ENCODE results near the gene PNPT1. TPM values are rescaled to one million over a fixed set of nuclear protein-coding genes. Genes with fewer than 3 reads are reported as not detected.
"Not testable (repeated sequence)": the region's sequence is repeated elsewhere in the genome, so short reads cannot be mapped to it uniquely, and the experiment has no call there.

Gene PNPT1
- total RNA-seq, 1 experiment from 2014 or later = 31.7 TPM

DNA sequence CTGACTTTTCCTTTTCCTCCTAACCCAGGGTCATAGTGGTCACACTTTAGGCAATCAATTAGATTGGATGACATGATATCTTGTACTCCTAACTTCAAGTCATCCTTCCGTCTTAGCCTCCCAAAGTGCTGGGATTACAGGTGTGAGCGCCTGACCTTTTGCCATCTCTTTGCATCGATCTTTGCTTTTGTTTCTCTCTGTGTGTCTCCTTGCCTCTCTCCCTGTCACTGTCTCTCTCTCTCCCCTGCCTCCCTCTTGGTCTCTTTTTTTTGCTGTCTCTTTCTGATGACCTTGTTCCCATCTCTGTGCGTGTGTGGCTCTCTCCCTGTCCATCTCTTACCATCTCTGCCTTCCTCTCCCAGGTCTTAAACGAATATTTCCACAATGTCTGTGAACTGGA, 904 bp downstream of the PNPT1 start:
- peaks cover 16% of the 10 kb centered on the region; the same call in 1 of the 2 replicates for H4K20me1 ChIP-seq (ENCODE audit: insufficient read depth)
- ATAC-seq = peak; percentile 6; the same call in 1 of the 2 replicates
- H3K9me3 ChIP-seq (ENCODE audit: control insufficient read depth in 1 of 2, insufficient read depth in 1 of 2, low read depth in 1 of 2, low read length in 2 of 2); BruUV-seq (replicated peaks); H3K9me2 ChIP-seq (ENCODE audit: insufficient read depth); H3K36me3 ChIP-seq (ENCODE audit: control insufficient read depth in 1 of 2, insufficient read depth in 2 of 2, low read length in 2 of 2); POLR2A ChIA-PET; CTCF ChIA-PET; RAD21 ChIA-PET (ENCODE audit: low non-redundant PET in 1 of 2, low total read pairs in 2 of 2, uncharacterized antibody in 2 of 2, unreplicated experiment in 2 of 2); H2AFZ ChIP-seq (ENCODE audit: low read depth, low read length, poor library complexity, severe bottlenecking); H3K27me3 ChIP-seq (ENCODE audit: insufficient read depth, low read length); intact Hi-C loops (cut with micrococcal nuclease); DNase-seq (ENCODE audit: low read depth, low spot score): not testable (repeated sequence)
- peak overlapping the region; percentile 88 for H3K9ac ChIP-seq (ENCODE audit: low read length)
- 0 out of 2 replicates have a peak overlapping the region, but pooled peaks have one; percentile 20 for H3K27ac ChIP-seq (ENCODE audit: low read depth, low read length)
- H3K4me1 ChIP-seq (ENCODE audit: control insufficient read depth in 1 of 2, insufficient read depth in 2 of 2, low read length in 2 of 2) = peaks cover 7 to 13% of the 10 kb centered on the region in 2 experiments; a peak in 3 of 4 replicates
- H3K79me2 ChIP-seq (ENCODE audit: insufficient read depth, low read length) = peaks cover 59% of the 10 kb centered on the region
- peak overlapping the region; percentile 84 for H3K4me2 ChIP-seq (ENCODE audit: low read length)
- H3K4me3 ChIP-seq (replicated peaks in 1 of 2; ENCODE audit: low read depth in 1 of 2, low read length in 2 of 2) = peak overlapping the region; percentile 76 to 96

DNA sequence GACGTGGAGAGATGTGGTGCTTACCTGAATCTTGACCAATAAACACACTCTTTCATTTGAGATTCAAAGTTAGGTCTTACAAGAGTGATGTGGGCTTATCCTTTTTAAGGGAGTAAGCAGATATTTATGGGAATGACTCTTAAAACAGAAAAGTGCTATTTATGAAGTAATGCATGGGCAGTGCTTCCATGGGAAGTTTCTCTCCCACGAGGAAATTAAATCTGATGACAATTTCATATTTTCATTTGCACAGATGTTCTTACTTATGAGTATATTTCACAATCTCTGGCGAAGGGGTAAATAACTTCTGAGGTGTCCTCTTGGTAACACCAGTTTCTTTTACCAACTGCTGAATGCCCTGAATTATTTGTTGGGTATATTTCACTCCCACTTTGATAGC, 21.0 kb downstream of the PNPT1 start:
- H3K27me3 ChIP-seq (ENCODE audit: insufficient read depth, low read length) = no peaks in the 10 kb centered on the region
- ChIA-PET POLR2A (no interaction called here), RAD21 (ENCODE audit: low non-redundant PET in 1 of 2, low total read pairs in 2 of 2, uncharacterized antibody in 2 of 2, unreplicated experiment in 2 of 2) (no interaction called here), CTCF (no interaction called here)
- no TSS peak for BruUV-seq (replicated peaks)
- H3K36me3 ChIP-seq (ENCODE audit: control insufficient read depth in 1 of 2, insufficient read depth in 2 of 2, low read length in 2 of 2) = peaks cover 25 to 34% of the 10 kb centered on the region in 2 experiments
- no peaks in the 10 kb centered on the region for H3K9me2 ChIP-seq (ENCODE audit: insufficient read depth)
- no peak for TF ChIP-seq EZH2phosphoT487 (IDR thresholded peaks at IDR 0.05; ENCODE audit: borderline replicate concordance)
- TF ChIP-seq RAD21 (IDR thresholded peaks at IDR 0.05; ENCODE audit: low read depth) = no peak
- TF ChIP-seq EGR1 (IDR thresholded peaks at IDR 0.05; ENCODE audit: low read depth) = no peak
- TF ChIP-seq, protein P1, sequence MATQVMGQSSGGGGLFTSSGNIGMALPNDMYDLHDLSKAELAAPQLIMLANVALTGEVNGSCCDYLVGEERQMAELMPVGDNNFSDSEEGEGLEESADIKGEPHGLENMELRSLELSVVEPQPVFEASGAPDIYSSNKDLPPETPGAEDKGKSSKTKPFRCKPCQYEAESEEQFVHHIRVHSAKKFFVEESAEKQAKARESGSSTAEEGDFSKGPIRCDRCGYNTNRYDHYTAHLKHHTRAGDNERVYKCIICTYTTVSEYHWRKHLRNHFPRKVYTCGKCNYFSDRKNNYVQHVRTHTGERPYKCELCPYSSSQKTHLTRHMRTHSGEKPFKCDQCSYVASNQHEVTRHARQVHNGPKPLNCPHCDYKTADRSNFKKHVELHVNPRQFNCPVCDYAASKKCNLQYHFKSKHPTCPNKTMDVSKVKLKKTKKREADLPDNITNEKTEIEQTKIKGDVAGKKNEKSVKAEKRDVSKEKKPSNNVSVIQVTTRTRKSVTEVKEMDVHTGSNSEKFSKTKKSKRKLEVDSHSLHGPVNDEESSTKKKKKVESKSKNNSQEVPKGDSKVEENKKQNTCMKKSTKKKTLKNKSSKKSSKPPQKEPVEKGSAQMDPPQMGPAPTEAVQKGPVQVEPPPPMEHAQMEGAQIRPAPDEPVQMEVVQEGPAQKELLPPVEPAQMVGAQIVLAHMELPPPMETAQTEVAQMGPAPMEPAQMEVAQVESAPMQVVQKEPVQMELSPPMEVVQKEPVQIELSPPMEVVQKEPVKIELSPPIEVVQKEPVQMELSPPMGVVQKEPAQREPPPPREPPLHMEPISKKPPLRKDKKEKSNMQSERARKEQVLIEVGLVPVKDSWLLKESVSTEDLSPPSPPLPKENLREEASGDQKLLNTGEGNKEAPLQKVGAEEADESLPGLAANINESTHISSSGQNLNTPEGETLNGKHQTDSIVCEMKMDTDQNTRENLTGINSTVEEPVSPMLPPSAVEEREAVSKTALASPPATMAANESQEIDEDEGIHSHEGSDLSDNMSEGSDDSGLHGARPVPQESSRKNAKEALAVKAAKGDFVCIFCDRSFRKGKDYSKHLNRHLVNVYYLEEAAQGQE (IDR thresholded peaks at IDR 0.05; ENCODE audit: low read depth) = no peak
- no peak for TF ChIP-seq ZFX (IDR thresholded peaks at IDR 0.05)
- no peak for TF ChIP-seq JUND (IDR thresholded peaks at IDR 0.05)
- TF ChIP-seq, protein P2, sequence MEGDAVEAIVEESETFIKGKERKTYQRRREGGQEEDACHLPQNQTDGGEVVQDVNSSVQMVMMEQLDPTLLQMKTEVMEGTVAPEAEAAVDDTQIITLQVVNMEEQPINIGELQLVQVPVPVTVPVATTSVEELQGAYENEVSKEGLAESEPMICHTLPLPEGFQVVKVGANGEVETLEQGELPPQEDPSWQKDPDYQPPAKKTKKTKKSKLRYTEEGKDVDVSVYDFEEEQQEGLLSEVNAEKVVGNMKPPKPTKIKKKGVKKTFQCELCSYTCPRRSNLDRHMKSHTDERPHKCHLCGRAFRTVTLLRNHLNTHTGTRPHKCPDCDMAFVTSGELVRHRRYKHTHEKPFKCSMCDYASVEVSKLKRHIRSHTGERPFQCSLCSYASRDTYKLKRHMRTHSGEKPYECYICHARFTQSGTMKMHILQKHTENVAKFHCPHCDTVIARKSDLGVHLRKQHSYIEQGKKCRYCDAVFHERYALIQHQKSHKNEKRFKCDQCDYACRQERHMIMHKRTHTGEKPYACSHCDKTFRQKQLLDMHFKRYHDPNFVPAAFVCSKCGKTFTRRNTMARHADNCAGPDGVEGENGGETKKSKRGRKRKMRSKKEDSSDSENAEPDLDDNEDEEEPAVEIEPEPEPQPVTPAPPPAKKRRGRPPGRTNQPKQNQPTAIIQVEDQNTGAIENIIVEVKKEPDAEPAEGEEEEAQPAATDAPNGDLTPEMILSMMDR (IDR thresholded peaks at IDR 0.05 in 2 of 3, conservative IDR thresholded peaks at IDR 0.05 in 1 of 3; ENCODE audit: borderline replicate concordance in 1 of 3, insufficient read depth in 1 of 3, low read depth in 2 of 3, low read length in 2 of 3) = no peak
- TF ChIP-seq, protein P3, sequence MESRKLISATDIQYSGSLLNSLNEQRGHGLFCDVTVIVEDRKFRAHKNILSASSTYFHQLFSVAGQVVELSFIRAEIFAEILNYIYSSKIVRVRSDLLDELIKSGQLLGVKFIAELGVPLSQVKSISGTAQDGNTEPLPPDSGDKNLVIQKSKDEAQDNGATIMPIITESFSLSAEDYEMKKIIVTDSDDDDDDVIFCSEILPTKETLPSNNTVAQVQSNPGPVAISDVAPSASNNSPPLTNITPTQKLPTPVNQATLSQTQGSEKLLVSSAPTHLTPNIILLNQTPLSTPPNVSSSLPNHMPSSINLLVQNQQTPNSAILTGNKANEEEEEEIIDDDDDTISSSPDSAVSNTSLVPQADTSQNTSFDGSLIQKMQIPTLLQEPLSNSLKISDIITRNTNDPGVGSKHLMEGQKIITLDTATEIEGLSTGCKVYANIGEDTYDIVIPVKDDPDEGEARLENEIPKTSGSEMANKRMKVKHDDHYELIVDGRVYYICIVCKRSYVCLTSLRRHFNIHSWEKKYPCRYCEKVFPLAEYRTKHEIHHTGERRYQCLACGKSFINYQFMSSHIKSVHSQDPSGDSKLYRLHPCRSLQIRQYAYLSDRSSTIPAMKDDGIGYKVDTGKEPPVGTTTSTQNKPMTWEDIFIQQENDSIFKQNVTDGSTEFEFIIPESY (IDR thresholded peaks at IDR 0.05; ENCODE audit: extremely low read depth, insufficient replicate concordance, low read length) = no peak
- TF ChIP-seq EZH2 (IDR thresholded peaks at IDR 0.05) = no peak
- TF ChIP-seq SIN3A (IDR thresholded peaks at IDR 0.05; ENCODE audit: low read depth) = no peak
- no peak overlapping the region for H3K4me3 ChIP-seq (replicated peaks in 1 of 2; ENCODE audit: low read depth in 1 of 2, low read length in 2 of 2)
- H3K79me2 ChIP-seq (ENCODE audit: insufficient read depth, low read length) = peaks cover 17% of the 10 kb centered on the region
- no peaks in the 10 kb centered on the region for H3K4me1 ChIP-seq (ENCODE audit: control insufficient read depth in 1 of 2, insufficient read depth in 2 of 2, low read length in 2 of 2)
- no peak overlapping the region for H3K4me2 ChIP-seq (ENCODE audit: low read length)
- ATAC-seq (no peak), DNase-seq (ENCODE audit: low read depth, low spot score) (no peak)
- intact Hi-C loops (cut with micrococcal nuclease) = no loop called here
- no peaks in the 10 kb centered on the region for H4K20me1 ChIP-seq (ENCODE audit: insufficient read depth)
- no peak overlapping the region for H3K27ac ChIP-seq (ENCODE audit: low read depth, low read length)
- H3K9ac ChIP-seq (ENCODE audit: low read length) = no peak overlapping the region
- no peaks in the 10 kb centered on the region for H3K9me3 ChIP-seq (ENCODE audit: control insufficient read depth in 1 of 2, insufficient read depth in 1 of 2, low read depth in 1 of 2, low read length in 2 of 2)
- H2AFZ ChIP-seq (ENCODE audit: low read depth, low read length, poor library complexity, severe bottlenecking) = no peak overlapping the region
